Liver (tissue), 9 donors: Measurements from ENCODE around the gene SLC12A9. TPM values are rescaled to one million over a fixed set of nuclear protein-coding genes. Genes with fewer than 3 reads are reported as not detected.

Experiments used
- DNase-seq: peaks from one replicate; pipeline ENCODE4 v3.0.0-alpha.2; 2017; ENCODE audit warnings: low spot score
- H3K27ac ChIP-seq, 2 donors: one replicate each; pipeline ENCODE4 v1.7.0; 2013; ENCODE audit warnings: inconsistent platforms in 2 of 2, low read length in 2 of 2, control low read depth in 1 of 2, low read depth in 1 of 2, mild to moderate bottlenecking in 1 of 2
- H3K27me3 ChIP-seq, 4 donors: one replicate each; pipeline versions ENCODE4 v1.6.1 to v1.7.0; 2013; ENCODE audit warnings: low read length in 3 of 4, inconsistent platforms in 1 of 4, mild to moderate bottlenecking in 1 of 4, moderate library complexity in 1 of 4; ENCODE audit not compliant: control insufficient read depth in 4 of 4, insufficient read depth in 4 of 4
- H3K36me3 ChIP-seq, 4 donors: one replicate each; pipeline versions ENCODE4 v1.6.1 to v1.7.0; 2013; ENCODE audit warnings: low read length in 3 of 4, mild to moderate bottlenecking in 3 of 4, low read depth in 1 of 4, moderate library complexity in 1 of 4; ENCODE audit not compliant: control insufficient read depth in 4 of 4, insufficient read depth in 3 of 4
- H3K4me1 ChIP-seq, 4 donors: one replicate each; pipeline versions ENCODE4 v1.6.1 to v1.7.0; 2013; ENCODE audit warnings: low read length in 3 of 4, mild to moderate bottlenecking in 3 of 4, moderate library complexity in 1 of 4; ENCODE audit not compliant: control insufficient read depth in 4 of 4, insufficient read depth in 4 of 4
- H3K4me3 ChIP-seq, 3 donors: one replicate each; pipeline versions ENCODE4 v1.6.1 to v1.7.0; 2013; ENCODE audit warnings: low read length in 3 of 3, control low read depth in 1 of 3, low read depth in 1 of 3, mild to moderate bottlenecking in 1 of 3
- H3K9ac ChIP-seq, 2 donors: one replicate each; pipeline ENCODE4 v1.7.0; 2013; ENCODE audit warnings: low read length in 2 of 2, mild to moderate bottlenecking in 2 of 2, moderate library complexity in 2 of 2, control low read depth in 1 of 2, low read depth in 1 of 2
- H3K9me3 ChIP-seq, 4 donors: one replicate each; pipeline versions ENCODE4 v1.6.1 to v1.7.0; 2013; ENCODE audit warnings: low read length in 3 of 4; ENCODE audit not compliant: control insufficient read depth in 4 of 4
- ATF3 ChIP-seq: IDR thresholded peaks from 2 replicates; pipeline ENCODE4 v1.6.1; 2016; ENCODE audit warnings: antibody characterized with exemption
- CTCF ChIP-seq: fragments of 150-350 bp; IDR thresholded peaks from 2 replicates; pipeline ENCODE4 v1.5.1; 2017; ENCODE audit warnings: improper control_type of control experiment, low read depth, low read length; ENCODE audit not compliant: missing input control
- EGR1 ChIP-seq, 2 donors: IDR thresholded peaks; 2 replicates each; pipeline ENCODE4 v1.6.1; 2016 to 2018; ENCODE audit warnings: antibody characterized with exemption in 2 of 2, low read depth in 2 of 2
- FOXA1 ChIP-seq: IDR thresholded peaks from 2 replicates; pipeline ENCODE4 v1.6.1; 2016; ENCODE audit warnings: antibody characterized with exemption
- FOXA2 ChIP-seq: IDR thresholded peaks from 2 replicates; pipeline ENCODE4 v1.6.1; 2016; ENCODE audit warnings: antibody characterized with exemption
- GABPA ChIP-seq, 2 donors: IDR thresholded peaks in 1 of 2; conservative IDR thresholded peaks in 1 of 2; 2 replicates each; pipeline ENCODE4 v1.6.1; 2016; ENCODE audit warnings: antibody characterized with exemption in 2 of 2, mild to moderate bottlenecking in 1 of 2, moderate library complexity in 1 of 2
- HNF4A ChIP-seq, 2 donors: conservative IDR thresholded peaks; 2 replicates each; pipeline ENCODE4 v1.6.1; 2016; ENCODE audit warnings: antibody characterized with exemption in 2 of 2, mild to moderate bottlenecking in 2 of 2
- HNF4G ChIP-seq: IDR thresholded peaks from 2 replicates; pipeline ENCODE4 v1.6.1; 2016; ENCODE audit warnings: antibody characterized with exemption
- JUND ChIP-seq, 2 donors: IDR thresholded peaks; 2 replicates each; pipeline ENCODE4 v1.6.1; 2016; ENCODE audit warnings: antibody characterized with exemption in 2 of 2
- MAX ChIP-seq: IDR thresholded peaks from 2 replicates; pipeline ENCODE4 v1.6.1; 2016; ENCODE audit warnings: antibody characterized with exemption
- RAD21 ChIP-seq, 2 donors: IDR thresholded peaks; 2 replicates each; pipeline ENCODE4 v1.6.1; 2016; ENCODE audit warnings: antibody characterized with exemption in 2 of 2, mild to moderate bottlenecking in 2 of 2
- REST ChIP-seq: IDR thresholded peaks from 2 replicates; pipeline ENCODE4 v1.6.1; 2016; ENCODE audit warnings: antibody characterized with exemption, mild to moderate bottlenecking
- RXRA ChIP-seq, 2 donors: IDR thresholded peaks; 2 replicates each; pipeline ENCODE4 v1.6.1; 2017 to 2018; ENCODE audit warnings: antibody characterized with exemption in 2 of 2, mild to moderate bottlenecking in 1 of 2
- SP1 ChIP-seq: IDR thresholded peaks from 2 replicates; pipeline ENCODE4 v1.6.1; 2018; ENCODE audit warnings: antibody characterized with exemption, mild to moderate bottlenecking
- TAF1 ChIP-seq: conservative IDR thresholded peaks from 2 replicates; pipeline ENCODE4 v1.6.1; 2016; ENCODE audit warnings: antibody characterized with exemption, mild to moderate bottlenecking
- ZBTB33 ChIP-seq: IDR thresholded peaks from 2 replicates; pipeline ENCODE4 v1.6.1; 2016; ENCODE audit warnings: antibody characterized with exemption
- WGBS: extraction: QIAGEN DNeasy Blood & Tissue Kit; methylation state at CpG from one replicate; pipeline ENCODE4 v1.1.7; 2013; 5-methylcytosine and 5-hydroxymethylcytosine counted together
- polyA plus RNA-seq, 2 donors: library from polyadenylated mRNA; stranded (reverse) in 1 of 2; unstranded in 1 of 2; fragments of 200-250 nt in 1 of 2; fragments of >200 nt in 1 of 2; fragmentation: Nextera tagmentation in 1 of 2; extraction: Ambion mirVana in 1 of 2; gene quantifications; one replicate each; pipeline versions ENCODE4 v1.2.1 to v1.2.3, GENCODE V29; 2013 to 2015
- total RNA-seq, 2 donors: library from RNA; depleted of rRNA; stranded (reverse); fragments of >200 nt; gene quantifications; one replicate each; pipeline ENCODE4 v1.2.3, GENCODE V29; 2014
- donor health status: healthy.
- donor health status: healthy.
- donor health status: healthy.
- donor health status: healthy.
- donor health status: healthy.

The SLC12A9 gene
- total and polyA plus RNA-seq, 4 donors, result 1.8 to 17.2 (median 9.4) TPM

- H3K27ac ChIP-seq, result peak within 1 kb of the TSS; percentile 62 to 78
- WGBS, result under 1% methylated on average over 32 of the region's 32 CpGs
- no peaks in the 10 kb centered on the region for H3K36me3 ChIP-seq
- peak within 1 kb of the TSS in 1 of 3 donors; percentile 61 for H3K4me3 ChIP-seq
- TF ChIP-seq JUND (IDR thresholded peaks at IDR 0.05) (no peak), HNF4A (conservative IDR thresholded peaks at IDR 0.05) (no peak), HNF4G (no peak), FOXA1 (no peak), SP1 (no peak), TAF1 (no peak)
- peaks cover 0 to 6% (median 0%) of the 10 kb centered on the region in 4 donors for H3K27me3 ChIP-seq
- no peak for DNase-seq
- peak within 1 kb of the TSS in 1 of 2 donors; percentile 10 for H3K9ac ChIP-seq
- no peaks in the 10 kb centered on the region for H3K9me3 ChIP-seq
- H3K4me1 ChIP-seq, result peaks cover 1 to 29% (median 16%) of the 10 kb centered on the region in 4 donors
Observed at GRCh38 chr7:100895701-100895955, 43.1 kb downstream of the SLC12A9 start, which contains the start of gene ACHE. Gene ACHE (minus strand): TSS chr7:100895888. CDS start chr7:100894232, 1,656 bp downstream.

GRCh38 chr7:100895956-100896731 is 43.6 kb downstream of the SLC12A9 start:
- H3K36me3 ChIP-seq, result no peaks in the 10 kb centered on the region
- H3K4me3 ChIP-seq, result peak overlapping the region in 1 of 3 donors; percentile 61
- WGBS, result 5% methylated on average over 53 of the region's 54 CpGs
- DNase-seq, result peak; percentile 77
- peak overlapping the region; percentile 62 to 78 for H3K27ac ChIP-seq
- peaks cover 0 to 6% (median 0%) of the 10 kb centered on the region in 4 donors for H3K27me3 ChIP-seq
- TF ChIP-seq HNF4A (conservative IDR thresholded peaks at IDR 0.05) (peak; percentile 57 to 64), MAX (no peak), HNF4G (no peak), RXRA (IDR thresholded peaks at IDR 0.05) (no peak), SP1 (no peak), ATF3 (no peak), RAD21 (IDR thresholded peaks at IDR 0.05) (no peak)
- peaks cover 4 to 33% (median 20%) of the 10 kb centered on the region in 4 donors for H3K4me1 ChIP-seq
- no peaks in the 10 kb centered on the region for H3K9me3 ChIP-seq
- peak overlapping the region in 1 of 2 donors; percentile 10 for H3K9ac ChIP-seq

- Histone ChIP-seq H3K27ac (peak overlapping the region; percentile 62 to 78), H3K4me1 (peaks cover 6 to 38% (median 23%) of the 10 kb centered on the region in 4 donors), H3K9ac (no peak overlapping the region), H3K9me3 (no peaks in the 10 kb centered on the region), H3K27me3 (peaks cover 0 to 6% (median 0%) of the 10 kb centered on the region in 4 donors), H3K4me3 (peak overlapping the region in 1 of 3 donors; percentile 61), H3K36me3 (no peaks in the 10 kb centered on the region)
- DNase-seq, result peak; percentile 79
- 2% methylated on average over 95 of the region's 95 CpGs for WGBS
- TF ChIP-seq HNF4A (conservative IDR thresholded peaks at IDR 0.05) (no peak), FOXA1 (no peak), RXRA (IDR thresholded peaks at IDR 0.05) (no peak), HNF4G (no peak), GABPA (IDR thresholded peaks at IDR 0.05 in 1 of 2, conservative IDR thresholded peaks at IDR 0.05 in 1 of 2) (no peak), REST (peak; percentile 12), ZBTB33 (no peak), EGR1 (IDR thresholded peaks at IDR 0.05; ENCODE audit: low read depth in 2 of 2) (no peak), FOXA2 (no peak), MAX (no peak), TAF1 (no peak), CTCF (peak; percentile 64)
Observed at GRCh38 chr7:100896732-100897608, 44.5 kb downstream of the SLC12A9 start.
